ENCODE results near the gene MAPK12. TPM values are rescaled to one million over a fixed set of nuclear protein-coding genes. Genes with fewer than 3 reads are reported as not detected.
A peak's percentile ranks its signal among the peaks of the same experiment; 100 is the strongest.

MAPK12 gene
- total RNA-seq = 1 to 10 TPM; 3.1 to 5.1 (median 3.7) TPM

DNA sequence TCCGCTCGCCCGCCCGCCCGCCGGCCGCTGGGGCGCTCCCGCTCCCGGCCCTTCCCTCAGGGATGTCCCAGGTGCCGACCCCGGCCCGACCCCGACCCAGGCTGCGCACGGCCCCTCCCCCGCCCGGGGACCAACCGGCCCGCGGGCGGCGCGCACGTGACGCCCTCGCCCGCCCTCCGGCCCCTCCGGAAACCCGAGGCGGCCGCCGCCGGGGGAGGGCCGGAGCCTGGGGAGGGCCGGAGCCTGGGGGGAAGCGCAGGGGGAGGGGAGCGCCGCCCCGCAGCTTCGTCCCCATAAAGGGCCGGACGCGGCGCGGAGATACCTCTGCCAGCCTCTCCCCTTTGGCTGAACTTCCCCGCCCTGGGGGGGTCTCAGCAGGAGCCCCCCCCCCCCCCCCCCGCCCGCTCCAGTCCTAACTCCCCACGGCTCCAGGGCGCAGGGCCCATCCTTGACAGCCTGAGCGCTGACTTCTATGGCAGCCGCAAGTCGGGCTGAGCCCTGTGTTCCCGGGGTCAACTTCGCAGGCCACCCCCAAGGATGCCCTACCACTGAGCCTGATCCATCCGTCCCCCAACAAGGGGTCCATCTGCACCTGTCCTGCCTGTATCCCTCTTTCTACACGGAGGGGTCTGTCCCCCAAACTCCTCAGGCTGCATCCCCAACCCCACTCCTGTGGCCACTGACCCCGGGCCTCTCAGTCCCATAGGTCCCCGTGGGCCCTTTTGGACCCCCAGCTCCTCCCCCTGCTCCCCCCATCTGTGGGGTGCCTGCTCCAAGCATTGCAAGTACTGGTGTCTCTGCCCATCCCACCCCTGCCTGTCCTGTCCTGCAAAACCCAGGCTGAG lies at the start of gene MAPK12:
Gene MAPK12, minus strand, starts transcription at position 69 of the 845 bp plus-strand sequence. CDS start 174 bp downstream, outside the sequence.
- intact Hi-C loops (cut with DNase I) = no loop called here
- Histone ChIP-seq H3K9me3 (no peaks in the 10 kb centered on the region), H3K27ac (no peak within 1 kb of the TSS), H3K4me1 (peaks cover 5 to 15% of the 10 kb centered on the region in 2 donors), H3K27me3 (peaks cover 5% of the 10 kb centered on the region), H3K36me3 (no peaks in the 10 kb centered on the region), H3K4me3 (replicated peaks in 1 of 3) (peak within 1 kb of the TSS in 1 of 3 donors; percentile 27)
- no peak for DNase-seq
- WGBS, 2 donors = 16 to 18% methylated on average over 10 to 13 of the region's 61 CpGs
- TF ChIP-seq, protein P1, sequence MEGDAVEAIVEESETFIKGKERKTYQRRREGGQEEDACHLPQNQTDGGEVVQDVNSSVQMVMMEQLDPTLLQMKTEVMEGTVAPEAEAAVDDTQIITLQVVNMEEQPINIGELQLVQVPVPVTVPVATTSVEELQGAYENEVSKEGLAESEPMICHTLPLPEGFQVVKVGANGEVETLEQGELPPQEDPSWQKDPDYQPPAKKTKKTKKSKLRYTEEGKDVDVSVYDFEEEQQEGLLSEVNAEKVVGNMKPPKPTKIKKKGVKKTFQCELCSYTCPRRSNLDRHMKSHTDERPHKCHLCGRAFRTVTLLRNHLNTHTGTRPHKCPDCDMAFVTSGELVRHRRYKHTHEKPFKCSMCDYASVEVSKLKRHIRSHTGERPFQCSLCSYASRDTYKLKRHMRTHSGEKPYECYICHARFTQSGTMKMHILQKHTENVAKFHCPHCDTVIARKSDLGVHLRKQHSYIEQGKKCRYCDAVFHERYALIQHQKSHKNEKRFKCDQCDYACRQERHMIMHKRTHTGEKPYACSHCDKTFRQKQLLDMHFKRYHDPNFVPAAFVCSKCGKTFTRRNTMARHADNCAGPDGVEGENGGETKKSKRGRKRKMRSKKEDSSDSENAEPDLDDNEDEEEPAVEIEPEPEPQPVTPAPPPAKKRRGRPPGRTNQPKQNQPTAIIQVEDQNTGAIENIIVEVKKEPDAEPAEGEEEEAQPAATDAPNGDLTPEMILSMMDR (IDR thresholded peaks at IDR 0.05) = no peak
- no peak for TF ChIP-seq POLR2A (IDR thresholded peaks at IDR 0.05)

DNA sequence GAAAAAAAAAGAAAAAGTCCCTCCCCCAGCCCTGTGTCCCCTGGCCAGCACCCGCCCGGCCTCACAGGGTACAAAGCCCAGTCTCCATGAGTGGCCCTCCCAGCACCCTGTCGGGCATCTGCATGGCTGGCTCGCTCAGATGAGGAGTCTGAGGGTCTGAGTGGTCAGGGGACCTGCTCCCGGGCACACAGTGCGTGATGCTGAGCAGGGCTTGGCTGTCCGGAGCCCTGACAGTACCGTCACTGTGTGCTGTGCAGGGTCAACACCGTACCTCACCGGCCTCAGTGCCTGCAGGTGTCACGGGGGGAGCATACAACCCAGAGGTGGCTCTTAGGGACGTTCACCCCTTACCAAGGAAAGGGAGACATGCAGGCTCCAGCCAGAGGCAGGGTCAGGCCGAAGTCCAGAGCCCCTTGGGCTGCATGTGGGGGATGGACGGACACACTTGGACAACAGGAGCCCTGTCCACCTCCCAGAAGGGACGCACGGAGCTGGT lies 49.5 kb upstream of the MAPK12 start:
- no peak overlapping the region for H3K4me3 ChIP-seq (replicated peaks in 1 of 3)
- DNase-seq = no peak
- no peaks in the 10 kb centered on the region for H3K36me3 ChIP-seq
- H3K27me3 ChIP-seq = no peaks in the 10 kb centered on the region
- H3K27ac ChIP-seq = peak overlapping the region; percentile 12 to 89 (median 72)
- no peak for TF ChIP-seq POLR2A (IDR thresholded peaks at IDR 0.05)
- TF ChIP-seq, protein P1 (IDR thresholded peaks at IDR 0.05) = no peak
- H3K9me3 ChIP-seq = no peaks in the 10 kb centered on the region
- intact Hi-C loops (cut with DNase I) = loop anchor here (5.0 kb wide), 1 partner anchor 34 kb away; no protein-coding TSS in a partner anchor
- WGBS, 2 donors = 91 to 96% methylated on average over 6 to 16 of the region's 16 CpGs
- peaks cover 28 to 45% of the 10 kb centered on the region in 2 donors for H3K4me1 ChIP-seq

DNA sequence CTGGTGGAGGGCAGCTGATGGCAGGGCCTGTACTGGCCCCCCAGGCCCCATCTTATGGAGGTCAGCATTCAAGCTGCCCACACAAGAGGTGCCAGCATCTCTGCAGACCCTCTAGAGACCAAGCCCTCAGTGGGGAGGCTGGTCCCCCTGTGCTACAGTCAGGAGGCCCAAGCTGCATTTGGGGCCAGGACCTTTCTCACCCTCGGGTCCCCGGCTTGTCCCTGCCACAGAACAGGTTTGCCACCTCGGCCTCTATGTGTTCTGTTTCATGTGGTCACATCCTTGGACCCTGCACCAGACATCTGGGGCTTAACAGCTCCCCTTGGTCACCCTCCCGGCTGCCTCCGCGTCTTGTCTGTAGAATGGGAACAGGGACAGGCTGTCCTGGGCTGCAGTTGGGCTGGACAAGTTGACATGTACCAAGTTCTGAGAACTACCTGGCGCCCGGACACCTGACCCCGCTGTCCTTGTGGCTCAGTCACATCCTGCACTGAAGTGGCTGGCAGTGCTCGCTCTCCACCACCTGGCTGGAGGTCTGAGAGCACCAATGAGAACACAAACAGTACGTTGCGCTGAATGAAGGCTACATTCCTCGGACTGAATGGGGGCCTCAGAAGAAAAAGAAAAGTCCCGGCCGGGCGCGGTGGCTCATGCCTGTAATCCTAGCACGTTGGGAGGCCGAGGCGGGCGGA lies 48.7 kb upstream of the MAPK12 start:
- no peak overlapping the region for H3K4me3 ChIP-seq (replicated peaks in 1 of 3)
- DNase-seq = peak; percentile 96 to 97
- intact Hi-C loops (cut with DNase I) = loop anchor here (5.0 kb wide), 1 partner anchor 33 kb away; no protein-coding TSS in a partner anchor
- no peaks in the 10 kb centered on the region for H3K27me3 ChIP-seq
- peak overlapping the region; percentile 58 to 89 (median 72) for H3K27ac ChIP-seq
- H3K36me3 ChIP-seq = no peaks in the 10 kb centered on the region
- H3K4me1 ChIP-seq = peaks cover 34 to 51% of the 10 kb centered on the region in 2 donors
- TF ChIP-seq, protein P1 (IDR thresholded peaks at IDR 0.05) = peak in 4 of 6 experiments; percentile 16 to 59 (median 30)
- TF ChIP-seq POLR2A (IDR thresholded peaks at IDR 0.05) = peak in 1 of 2 donors; percentile 36
- H3K9me3 ChIP-seq = no peaks in the 10 kb centered on the region
- 57 to 59% methylated on average over 21 of the region's 21 CpGs for WGBS, 2 donors

DNA sequence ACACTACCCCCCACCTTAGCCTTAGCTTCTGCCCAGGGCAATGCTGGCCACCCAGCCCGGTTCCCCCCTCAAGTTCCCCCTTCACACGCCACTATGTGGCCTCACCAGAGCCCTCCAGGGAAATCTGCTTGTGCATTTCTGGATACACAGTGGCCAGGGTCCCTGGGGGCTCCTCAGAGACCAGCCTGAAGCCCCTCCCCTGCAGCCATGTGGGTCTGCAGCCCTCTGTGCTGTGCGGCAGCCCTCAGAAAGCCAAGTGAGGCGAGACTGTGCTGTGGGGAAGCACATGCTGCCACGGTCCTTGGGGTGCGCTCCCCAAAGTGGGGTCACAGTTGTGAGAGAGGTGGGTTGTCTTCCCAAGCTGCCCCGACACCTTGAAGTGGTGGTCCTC lies 48.1 kb upstream of the MAPK12 start:
- TF ChIP-seq POLR2A (IDR thresholded peaks at IDR 0.05) = no peak
- TF ChIP-seq, protein P1 (IDR thresholded peaks at IDR 0.05) = no peak
- intact Hi-C loops (cut with DNase I) = no loop called here
- peak overlapping the region; percentile 58 to 89 (median 67) for H3K27ac ChIP-seq

More for the DNA sequence above, 48.1 kb upstream of the MAPK12 start:
- H3K4me3 ChIP-seq (replicated peaks in 1 of 3) = no peak overlapping the region
- H3K4me1 ChIP-seq = peaks cover 38 to 52% of the 10 kb centered on the region in 2 donors
- H3K27me3 ChIP-seq = no peaks in the 10 kb centered on the region
- no peaks in the 10 kb centered on the region for H3K36me3 ChIP-seq
- no peaks in the 10 kb centered on the region for H3K9me3 ChIP-seq
- DNase-seq = no peak
- 93 to 100% methylated on average over 1 to 5 of the region's 7 CpGs for WGBS, 2 donors

Measured in thyroid gland (tissue), 4 donors.